DND-41 (cell line): ENCODE measurements around the gene BCCIP.

ENCODE experiments used
- ATAC-seq: fragments of 200-7000 bp; cut with Tn5 transposase; 3 replicates; pipeline ENCODE4 v1.9.1; 2021; ENCODE audit warnings: low read depth; ENCODE audit not compliant: insufficient read depth
- DNase-seq: peaks from one replicate; pipeline ENCODE4 v3.0.0-alpha.2; 2020
- H2AFZ ChIP-seq: 2 replicates; pipeline ENCODE4 v1.6.0; 2012; ENCODE audit warnings: low read depth, low read length
- H3K27ac ChIP-seq: 2 replicates; pipeline ENCODE4 v1.5.1; 2012; ENCODE audit warnings: low read length, inconsistent platforms
- H3K27me3 ChIP-seq: fragments of 200-600 bp; sonication (generic); 2 replicates; pipeline ENCODE4 v1.6.0; 2012; ENCODE audit warnings: low read length, mild to moderate bottlenecking, inconsistent platforms; ENCODE audit not compliant: insufficient read depth, poor library complexity
- H3K36me3 ChIP-seq: 2 replicates; pipeline ENCODE4 v1.5.1; 2012; ENCODE audit warnings: low read length, inconsistent platforms; ENCODE audit not compliant: insufficient read depth
- H3K4me1 ChIP-seq: 2 replicates; pipeline ENCODE4 v1.5.1; 2012; ENCODE audit warnings: mild to moderate bottlenecking, low read length; ENCODE audit not compliant: insufficient read depth
- H3K4me2 ChIP-seq: 2 replicates; pipeline ENCODE4 v1.6.0; 2012; ENCODE audit warnings: mild to moderate bottlenecking, moderate library complexity, low read length, inconsistent platforms; ENCODE audit not compliant: insufficient read depth
- H3K4me3 ChIP-seq, 2 experiments: fragments of 200-600 bp in 1 of 2; shearing (Covaris generic) in 1 of 2; 2 replicates each; pipeline ENCODE4 v1.5.1; 2012 to 2016; ENCODE audit warnings: inconsistent platforms in 2 of 2, low read length in 2 of 2, mild to moderate bottlenecking in 2 of 2, low read depth in 1 of 2, moderate library complexity in 1 of 2
- H3K79me2 ChIP-seq: 2 replicates; pipeline ENCODE4 v1.6.0; 2012; ENCODE audit warnings: low read length, inconsistent platforms; ENCODE audit not compliant: insufficient read depth
- H3K9ac ChIP-seq: 2 replicates; pipeline ENCODE4 v1.6.0; 2012; ENCODE audit warnings: low read depth, mild to moderate bottlenecking, inconsistent platforms, low read length, moderate library complexity
- H3K9me3 ChIP-seq: 2 replicates; pipeline ENCODE4 v1.5.1; 2012; ENCODE audit warnings: low read length, moderate library complexity, mild to moderate bottlenecking, inconsistent platforms; ENCODE audit not compliant: insufficient read depth, severe bottlenecking
- H4K20me1 ChIP-seq: 2 replicates; pipeline ENCODE4 v1.6.0; 2012; ENCODE audit warnings: low read length; ENCODE audit not compliant: insufficient read depth
- EZH2 ChIP-seq: IDR thresholded peaks from 3 replicates; pipeline ENCODE4 v1.6.1; 2012; ENCODE audit warnings: borderline replicate concordance, low read depth, mild to moderate bottlenecking, moderate library complexity, low read length, inconsistent platforms; ENCODE audit not compliant: severe bottlenecking
- TF ChIP-seq, protein P1 (sequence below): IDR thresholded peaks from 2 replicates; pipeline ENCODE4 v1.5.1; 2012; ENCODE audit warnings: borderline replicate concordance, low read length, moderate library complexity, mild to moderate bottlenecking; ENCODE audit not compliant: poor library complexity, severe bottlenecking; ENCODE audit errors: extremely low read depth

BCCIP gene

DNA sequence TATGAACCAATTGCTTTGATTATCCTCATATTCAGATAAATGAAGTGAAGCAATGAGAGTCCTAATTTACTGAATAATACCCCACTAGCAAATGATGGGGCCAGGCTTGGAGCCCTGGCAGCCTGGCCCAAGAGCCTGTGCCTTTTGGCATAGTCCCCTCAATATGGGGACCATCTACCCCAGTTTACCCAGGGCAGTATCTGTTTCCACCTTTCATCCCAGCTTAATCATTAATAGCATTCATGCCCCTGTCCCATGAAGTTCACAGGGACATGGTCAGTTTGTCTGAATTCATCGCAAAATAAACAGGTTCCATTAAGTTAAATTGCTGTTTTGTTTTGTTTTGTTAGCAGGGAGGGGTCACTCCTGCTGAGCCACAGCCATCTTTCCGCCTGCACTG is 25.5 kb downstream of the BCCIP start:
- ATAC-seq (no peak), DNase-seq (no peak)
- H3K36me3 ChIP-seq: peaks cover 3% of the 10 kb centered on the region; the same call in 1 of the 2 replicates
- H3K27me3 ChIP-seq: no peaks in the 10 kb centered on the region
- no peak overlapping the region for H3K4me3 ChIP-seq
- H2AFZ ChIP-seq: no peak overlapping the region
- no peaks in the 10 kb centered on the region for H3K4me1 ChIP-seq
- no peak overlapping the region for H3K4me2 ChIP-seq
- H3K27ac ChIP-seq: no peak overlapping the region
- H3K9ac ChIP-seq: no peak overlapping the region
- H4K20me1 ChIP-seq: no peaks in the 10 kb centered on the region
- TF ChIP-seq, protein P1, sequence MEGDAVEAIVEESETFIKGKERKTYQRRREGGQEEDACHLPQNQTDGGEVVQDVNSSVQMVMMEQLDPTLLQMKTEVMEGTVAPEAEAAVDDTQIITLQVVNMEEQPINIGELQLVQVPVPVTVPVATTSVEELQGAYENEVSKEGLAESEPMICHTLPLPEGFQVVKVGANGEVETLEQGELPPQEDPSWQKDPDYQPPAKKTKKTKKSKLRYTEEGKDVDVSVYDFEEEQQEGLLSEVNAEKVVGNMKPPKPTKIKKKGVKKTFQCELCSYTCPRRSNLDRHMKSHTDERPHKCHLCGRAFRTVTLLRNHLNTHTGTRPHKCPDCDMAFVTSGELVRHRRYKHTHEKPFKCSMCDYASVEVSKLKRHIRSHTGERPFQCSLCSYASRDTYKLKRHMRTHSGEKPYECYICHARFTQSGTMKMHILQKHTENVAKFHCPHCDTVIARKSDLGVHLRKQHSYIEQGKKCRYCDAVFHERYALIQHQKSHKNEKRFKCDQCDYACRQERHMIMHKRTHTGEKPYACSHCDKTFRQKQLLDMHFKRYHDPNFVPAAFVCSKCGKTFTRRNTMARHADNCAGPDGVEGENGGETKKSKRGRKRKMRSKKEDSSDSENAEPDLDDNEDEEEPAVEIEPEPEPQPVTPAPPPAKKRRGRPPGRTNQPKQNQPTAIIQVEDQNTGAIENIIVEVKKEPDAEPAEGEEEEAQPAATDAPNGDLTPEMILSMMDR: no peak
- no peak for TF ChIP-seq EZH2
- H3K9me3 ChIP-seq: no peaks in the 10 kb centered on the region
- no peaks in the 10 kb centered on the region for H3K79me2 ChIP-seq

DNA sequence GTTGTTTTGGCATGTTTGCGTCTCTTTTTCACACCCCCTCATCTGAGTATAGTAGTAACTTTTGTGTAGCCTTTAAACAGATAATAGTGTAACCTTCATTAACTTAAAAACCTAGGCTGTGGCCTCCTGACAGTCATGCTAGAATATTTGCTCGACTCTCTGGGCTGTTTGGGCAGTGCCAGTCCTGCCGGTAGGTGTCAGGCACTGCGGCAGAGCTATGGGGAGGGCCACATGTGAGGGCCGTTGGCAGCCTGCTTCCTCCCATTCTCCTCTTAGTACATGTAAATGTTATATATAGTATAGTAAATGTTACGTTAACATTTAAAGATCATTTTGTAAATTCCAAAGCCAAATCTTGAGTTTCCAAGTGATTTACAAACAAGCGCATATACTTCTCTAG is 26.1 kb downstream of the BCCIP start:
- no peak for ATAC-seq
- peaks cover 3% of the 10 kb centered on the region; the same call in 1 of the 2 replicates for H3K36me3 ChIP-seq

DNA sequence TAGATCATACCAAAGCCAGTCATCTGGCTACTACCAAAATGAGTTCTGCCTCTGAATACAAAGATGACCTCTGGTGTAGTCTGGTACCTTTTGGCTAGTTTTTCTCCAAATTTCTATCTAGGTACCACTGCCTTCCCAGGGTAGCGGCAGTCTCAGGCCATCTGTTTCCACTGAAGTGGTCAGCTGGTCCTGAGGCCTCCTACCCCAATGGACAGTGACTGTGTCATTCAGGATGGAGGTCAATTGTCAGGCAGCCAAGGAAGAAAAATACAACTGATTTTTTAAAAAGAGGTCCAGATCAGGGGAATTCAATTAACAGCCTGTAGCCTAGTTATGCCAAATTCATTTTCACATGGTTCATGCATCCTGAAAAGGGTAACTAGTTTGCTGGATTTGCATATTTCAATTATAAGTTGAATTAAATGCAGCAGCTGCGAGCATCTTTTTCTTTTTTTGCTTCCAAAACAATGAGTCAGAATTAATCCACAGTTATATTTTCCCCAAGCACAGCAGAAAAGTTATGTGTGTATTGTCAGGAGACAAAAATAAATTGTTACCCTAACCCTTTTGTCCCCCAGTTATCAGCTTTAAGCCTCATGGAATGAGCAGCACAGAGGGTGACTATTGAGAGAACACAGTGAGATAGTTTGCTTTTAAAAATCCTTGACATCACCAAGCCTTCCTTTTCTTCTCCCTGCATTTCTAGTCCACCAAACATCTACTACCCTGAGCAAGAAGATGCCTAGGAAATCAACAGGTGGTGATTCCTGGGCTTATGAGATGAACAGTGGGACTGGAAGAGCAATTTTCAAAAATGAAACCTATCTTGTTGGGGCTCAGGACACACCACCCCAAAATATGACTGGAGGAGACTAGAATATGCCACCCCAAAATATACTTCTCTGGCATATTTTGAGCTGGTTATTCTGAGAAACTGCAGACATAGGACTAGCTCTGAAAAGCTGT is 27.7 kb downstream of the BCCIP start:
- Histone ChIP-seq H3K36me3 (no peaks in the 10 kb centered on the region; the same call in 1 of the 2 replicates), H3K27ac (no peak overlapping the region), H2AFZ (no peak overlapping the region), H3K4me2 (no peak overlapping the region), H3K9ac (no peak overlapping the region), H3K4me1 (no peaks in the 10 kb centered on the region), H3K27me3 (no peaks in the 10 kb centered on the region), H3K9me3 (no peaks in the 10 kb centered on the region), H3K79me2 (no peaks in the 10 kb centered on the region), H4K20me1 (no peaks in the 10 kb centered on the region), H3K4me3 (no peak overlapping the region)
- TF ChIP-seq EZH2: no peak
- TF ChIP-seq, protein P1: no peak
- DNase-seq (no peak), ATAC-seq (no peak)

More for the DNA sequence above, 26.1 kb downstream of the BCCIP start:
- H3K9ac ChIP-seq: no peak overlapping the region
- no peak overlapping the region for H2AFZ ChIP-seq
- no peak for TF ChIP-seq EZH2
- H3K4me3 ChIP-seq: no peak overlapping the region
- H3K27ac ChIP-seq: no peak overlapping the region
- no peaks in the 10 kb centered on the region for H3K27me3 ChIP-seq
- H3K9me3 ChIP-seq: no peaks in the 10 kb centered on the region
- no peak overlapping the region for H3K4me2 ChIP-seq
- H3K79me2 ChIP-seq: no peaks in the 10 kb centered on the region
- no peaks in the 10 kb centered on the region for H4K20me1 ChIP-seq
- no peaks in the 10 kb centered on the region for H3K4me1 ChIP-seq
- no peak for DNase-seq

DNA sequence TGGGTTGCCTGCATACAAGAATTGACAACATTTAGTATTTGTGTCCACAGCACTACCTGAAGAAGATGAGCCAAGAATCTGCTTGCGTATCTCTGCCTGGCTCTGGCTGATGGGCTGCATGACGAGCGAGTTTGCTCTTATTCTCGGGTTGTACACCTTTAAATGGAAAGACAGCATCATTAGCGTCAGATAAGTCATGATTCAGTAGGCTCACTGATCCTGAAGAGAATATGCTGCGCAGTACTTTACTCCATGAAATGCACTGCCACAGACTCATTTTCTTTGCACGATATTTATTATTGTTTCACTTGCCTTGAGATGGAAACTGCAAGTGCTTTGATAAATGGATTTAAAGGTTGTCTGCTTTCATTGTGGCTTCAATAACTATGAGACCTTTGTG is 29.1 kb downstream of the BCCIP start:
- Histone ChIP-seq H3K9ac (no peak overlapping the region), H2AFZ (no peak overlapping the region), H3K36me3 (no peaks in the 10 kb centered on the region), H4K20me1 (no peaks in the 10 kb centered on the region), H3K27ac (no peak overlapping the region), H3K79me2 (no peaks in the 10 kb centered on the region), H3K4me1 (no peaks in the 10 kb centered on the region), H3K4me2 (no peak overlapping the region), H3K27me3 (no peaks in the 10 kb centered on the region), H3K4me3 (no peak overlapping the region), H3K9me3 (no peaks in the 10 kb centered on the region)
- DNase-seq (no peak), ATAC-seq (no peak)
- TF ChIP-seq EZH2: no peak
- TF ChIP-seq, protein P1: no peak
